Medulla oblongata (tissue), 1 donor: Measurements from ENCODE around the gene YEATS2.
A peak's percentile ranks its signal among the peaks of the same experiment; 100 is the strongest.

Experiments used
- DNase-seq: peaks from one replicate; pipeline ENCODE4 v3.0.0-alpha.2; 2015; ENCODE audit errors: extremely low spot score

YEATS2 gene

DNA sequence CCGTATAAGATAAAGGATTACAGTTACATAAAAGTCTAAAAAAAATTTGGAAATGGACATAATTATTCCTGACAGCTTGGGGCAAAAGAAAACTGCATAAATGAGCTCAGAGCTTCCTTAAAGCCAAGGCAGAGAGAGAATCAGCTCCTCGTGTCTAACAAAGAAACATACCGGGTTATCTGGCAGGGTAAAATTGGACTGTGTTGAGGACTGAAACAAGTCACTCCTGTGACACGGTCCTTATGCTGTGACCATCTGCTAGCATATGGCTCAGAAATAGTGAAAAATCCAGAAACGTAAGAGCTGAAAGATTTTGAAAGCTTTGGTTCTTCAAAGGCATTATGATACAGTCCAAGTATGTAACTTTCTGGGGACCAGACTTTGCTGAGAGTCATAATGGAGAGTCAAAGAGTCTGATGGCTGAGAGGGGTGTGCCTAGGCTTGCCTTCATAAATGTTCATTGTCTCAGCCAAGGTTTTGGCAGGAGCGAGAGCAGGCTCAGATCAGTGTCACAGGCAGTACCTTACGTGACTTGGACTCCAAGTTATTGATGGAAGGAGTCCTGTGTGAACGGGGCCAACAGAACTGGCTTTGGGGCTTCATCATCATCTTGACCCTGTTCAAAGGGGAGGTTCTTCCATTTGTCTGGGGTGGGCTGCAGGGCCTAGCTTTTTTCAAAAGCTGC is 115.3 kb downstream of the YEATS2 start:
- peak; percentile 84 for DNase-seq

DNA sequence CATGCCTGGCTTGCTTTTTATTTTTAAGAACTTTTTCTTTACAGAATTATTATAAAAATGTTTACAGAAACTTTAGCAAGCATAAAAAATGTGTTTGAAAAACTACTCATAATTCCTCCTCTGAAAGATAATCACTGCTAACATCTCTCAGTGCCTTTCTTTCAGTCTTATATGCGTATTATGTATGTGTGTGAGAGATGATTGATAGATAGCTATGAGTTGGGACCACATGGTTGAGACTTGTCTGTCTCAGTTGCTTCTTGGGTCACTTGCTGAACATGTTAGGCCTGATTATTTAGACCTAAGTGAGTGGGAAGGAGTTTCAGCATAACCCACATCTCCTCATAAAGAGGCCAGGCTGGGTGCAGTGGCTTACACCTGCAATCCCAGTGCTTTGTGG is 116.6 kb downstream of the YEATS2 start:
- no peak for DNase-seq

DNA sequence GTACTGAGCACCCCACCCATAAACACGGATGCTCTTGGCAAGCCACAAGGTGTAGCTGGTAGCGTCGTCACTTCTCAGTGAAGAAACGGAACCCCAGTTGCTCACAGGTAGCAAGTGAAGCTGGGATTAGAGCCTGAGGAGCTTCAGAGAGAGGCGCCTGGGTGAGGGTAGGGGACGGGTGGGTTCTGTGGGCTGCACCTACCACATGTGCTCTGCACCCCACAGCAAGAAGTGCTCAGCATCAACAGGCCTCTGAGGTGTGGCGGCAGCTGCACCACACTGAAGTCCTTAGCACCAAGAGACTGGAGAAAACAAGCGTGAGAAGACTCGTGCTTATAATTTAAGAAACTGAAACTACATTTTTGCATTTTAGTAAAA is 118.0 kb downstream of the YEATS2 start:
- DNase-seq: no peak

DNA sequence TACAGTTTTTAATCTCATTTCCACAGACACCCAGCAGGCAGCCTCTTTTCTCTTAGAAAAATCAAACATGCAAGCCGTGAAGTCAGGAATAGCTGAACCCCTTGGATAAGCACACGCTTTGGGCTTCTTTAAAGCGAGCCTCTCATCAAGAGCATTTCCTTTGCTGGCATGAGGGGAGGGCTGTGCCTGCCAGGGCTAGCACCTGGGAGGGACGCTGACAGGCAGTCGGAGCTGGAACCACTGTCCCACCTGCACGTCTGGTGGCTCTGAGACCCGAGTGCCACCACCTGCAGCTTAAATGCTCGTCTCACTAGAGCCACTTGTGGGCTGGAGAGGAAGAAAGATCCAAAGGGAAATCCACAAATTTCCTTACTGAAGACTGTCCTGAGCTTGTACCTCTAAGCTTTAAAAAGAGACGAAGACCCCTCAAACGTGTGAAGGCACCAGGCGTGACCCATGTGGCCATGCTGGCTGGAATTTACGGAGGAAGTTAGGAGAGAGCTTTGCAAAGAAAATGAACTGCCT is 118.4 kb downstream of the YEATS2 start:
- DNase-seq: no peak

DNA sequence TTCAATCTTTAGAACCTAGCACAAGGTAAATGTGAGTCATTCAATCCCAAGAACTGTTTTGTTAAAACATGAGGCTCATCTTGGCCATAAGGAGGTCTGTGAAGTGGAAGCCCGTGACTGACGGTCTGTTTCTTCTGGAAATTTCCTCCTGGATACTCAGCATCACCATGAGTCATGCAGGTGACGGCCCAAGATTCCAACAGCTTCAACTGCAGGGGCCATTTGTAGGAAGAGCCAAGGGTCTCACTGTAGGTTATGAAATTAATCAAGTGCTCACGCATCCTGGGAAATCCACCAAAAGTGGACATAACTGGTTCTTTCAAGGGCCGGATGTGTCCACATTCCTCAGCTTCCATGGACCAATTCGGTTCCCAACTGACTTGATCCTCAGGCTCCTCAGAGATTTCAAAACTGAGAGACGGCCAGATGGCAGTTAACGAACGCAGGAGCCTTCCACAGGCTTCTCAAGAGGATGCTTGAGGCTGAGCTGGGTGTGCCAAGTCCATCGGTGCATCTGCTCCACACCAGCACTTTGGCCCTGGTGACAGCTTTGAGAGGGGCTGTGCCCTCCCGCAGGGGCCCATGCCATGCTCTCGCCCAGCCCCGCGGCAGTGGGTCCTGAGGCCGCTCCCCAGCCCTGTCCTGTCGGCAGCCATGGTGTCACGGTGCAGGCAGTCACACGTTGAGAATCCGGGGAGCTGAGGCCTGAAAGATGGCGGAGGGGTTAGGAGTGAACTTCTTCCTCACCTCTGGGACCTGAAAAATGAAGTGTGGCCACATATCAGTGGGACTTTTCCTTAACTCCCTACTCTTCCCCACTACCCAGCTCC is 119.3 kb downstream of the YEATS2 start:
- no peak for DNase-seq

DNA sequence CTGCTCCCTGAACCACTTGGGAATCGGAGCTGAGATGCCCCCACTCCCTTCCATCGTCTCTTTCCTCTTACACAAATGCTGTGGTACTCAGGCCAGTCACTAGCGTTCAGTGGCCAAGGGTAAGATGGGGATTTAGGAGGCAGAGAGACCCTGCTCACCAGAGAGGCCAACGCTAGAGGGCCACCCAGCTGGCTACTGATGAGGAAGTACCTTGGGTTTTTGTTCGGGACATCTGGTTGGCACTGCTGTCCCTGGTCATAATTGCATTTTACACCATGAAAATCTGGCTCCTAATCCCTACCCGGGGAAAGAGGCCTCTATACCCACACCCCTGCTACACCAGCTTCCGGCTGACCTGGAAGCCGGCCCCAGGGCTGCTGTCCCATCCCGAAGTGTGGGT is 120.0 kb downstream of the YEATS2 start:
- DNase-seq: no peak

DNA sequence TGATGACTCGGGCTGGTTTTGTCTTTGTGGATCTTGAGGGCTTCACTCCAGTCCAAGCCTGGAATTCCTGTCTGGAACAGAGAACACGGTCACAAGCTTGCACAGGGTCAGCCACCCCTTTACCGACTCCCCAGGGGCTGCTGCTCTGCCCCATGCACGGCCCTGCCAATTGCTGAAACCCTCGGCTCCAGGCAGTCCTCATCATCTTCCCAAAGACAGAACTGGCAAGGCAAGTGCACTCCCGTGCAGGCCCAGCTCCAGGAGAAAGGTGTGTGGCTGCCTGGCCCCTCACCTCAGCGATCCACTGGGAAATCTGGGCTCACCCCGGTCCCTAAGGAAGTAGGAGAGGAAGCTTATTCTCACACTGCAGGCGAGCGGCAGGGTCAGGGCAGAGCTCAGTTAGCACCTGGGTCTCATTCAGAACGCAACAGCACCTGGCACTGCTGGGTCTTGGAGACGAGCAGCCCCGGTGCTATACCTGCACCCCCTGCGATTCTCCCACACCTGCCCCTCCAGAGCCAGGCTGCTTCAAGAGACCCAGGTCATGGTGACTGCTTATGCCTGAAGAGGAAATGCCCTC is 120.5 kb downstream of the YEATS2 start:
- DNase-seq: no peak

DNA sequence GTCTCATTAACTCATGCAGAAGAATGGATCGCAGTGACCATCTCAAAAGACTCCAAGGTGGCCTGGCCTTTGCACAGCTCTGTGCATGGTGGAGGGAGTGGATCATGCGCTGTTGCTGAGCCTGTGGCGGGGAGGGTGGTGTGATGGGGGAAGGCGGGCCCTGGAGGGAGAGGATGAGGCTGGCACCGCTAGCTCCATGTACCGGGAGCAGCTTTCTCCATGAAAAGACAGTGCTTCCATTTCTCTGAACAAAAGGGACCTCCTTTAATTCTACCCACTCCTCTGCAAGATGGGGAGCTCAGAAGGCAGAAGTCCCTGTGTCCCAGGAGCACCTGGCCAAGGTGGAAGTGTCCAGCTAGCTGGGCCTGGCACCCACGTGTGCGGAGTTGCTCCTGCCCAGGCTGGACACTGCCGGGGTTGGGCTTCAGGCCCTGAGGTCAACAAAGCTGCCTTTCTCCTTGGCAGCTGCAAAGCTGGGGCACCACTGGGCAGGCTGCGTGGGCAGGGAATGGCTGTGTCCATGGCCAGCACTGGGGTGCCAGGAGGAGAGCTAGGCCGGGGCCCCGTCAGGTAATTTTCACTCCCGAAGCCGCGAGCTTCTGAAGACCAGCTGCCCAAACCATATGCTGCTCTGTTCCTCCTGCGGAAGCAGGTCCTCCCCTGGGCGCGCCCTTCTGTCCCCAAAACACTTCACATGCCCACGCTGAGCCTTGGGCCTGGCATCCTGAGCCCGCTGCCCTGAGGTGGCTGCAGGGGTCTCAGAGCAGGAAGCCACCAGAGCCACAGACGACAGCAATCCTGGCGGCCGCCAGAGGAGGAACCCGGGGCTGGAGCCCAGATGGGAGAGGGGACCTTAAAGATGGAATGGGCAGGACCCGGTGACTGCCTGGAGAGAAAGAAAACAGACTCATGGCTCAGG is 121.4 kb downstream of the YEATS2 start:
- DNase-seq: peak; percentile 95

DNA sequence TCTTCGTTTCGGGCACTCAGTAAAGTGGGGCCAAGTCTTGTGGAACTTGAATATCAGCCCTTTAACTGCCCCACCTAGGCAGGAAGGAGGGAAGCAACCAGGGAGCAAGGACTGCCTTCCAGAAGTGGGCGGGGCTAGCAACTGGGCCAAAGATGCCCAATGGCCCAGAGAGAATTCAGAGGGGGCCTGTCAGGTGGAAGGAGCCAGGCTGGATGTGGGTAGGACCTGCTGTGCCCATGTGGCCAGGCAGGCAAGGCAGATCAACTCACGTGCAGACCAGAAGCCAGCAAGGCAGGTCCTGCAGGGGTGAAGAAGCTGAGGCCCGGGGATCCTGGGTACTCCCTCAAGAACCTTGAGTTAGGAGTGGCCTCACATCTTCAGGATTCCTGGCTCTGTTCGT is 122.2 kb downstream of the YEATS2 start:
- DNase-seq: no peak

DNA sequence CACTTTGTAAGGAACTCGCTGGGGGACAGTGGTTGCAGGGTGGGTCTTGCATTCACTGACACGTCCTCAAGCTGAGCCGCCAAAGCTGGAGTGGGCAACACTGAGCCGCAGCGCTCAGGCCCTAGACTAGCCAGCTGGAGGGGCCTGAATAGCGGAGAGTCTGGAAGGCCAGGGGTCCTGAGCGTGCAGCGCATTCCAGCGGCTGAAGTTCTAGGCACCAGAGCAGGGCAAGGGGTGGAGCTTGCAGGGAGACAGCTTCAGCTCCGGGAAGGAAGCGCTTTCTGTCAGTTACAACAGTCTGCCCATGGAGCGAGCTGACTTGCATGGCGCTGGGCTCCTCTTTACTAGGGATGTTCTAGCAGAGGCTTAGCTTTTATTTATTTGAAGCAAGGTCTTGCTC is 125.0 kb downstream of the YEATS2 start:
- DNase-seq: peak; percentile 68

DNA sequence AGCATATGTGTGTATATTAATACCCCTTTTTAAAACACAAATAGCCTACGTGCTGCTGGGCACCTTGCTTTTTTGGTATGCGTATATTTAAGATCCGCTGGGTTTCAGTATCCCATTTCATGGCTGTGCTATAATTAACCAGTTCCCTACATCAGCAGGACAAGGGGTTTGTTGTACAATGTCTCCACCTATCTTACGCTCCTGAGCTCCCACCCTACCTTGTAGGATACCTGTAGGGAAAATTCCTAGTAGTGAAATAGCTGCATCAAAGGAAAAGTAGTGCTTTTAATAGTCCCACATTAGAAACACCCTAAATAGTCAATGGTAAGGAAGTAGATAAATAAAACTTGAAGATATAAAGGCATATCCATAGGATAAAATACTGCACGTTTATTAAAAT is 126.4 kb downstream of the YEATS2 start:
- peak; percentile 52 for DNase-seq

DNA sequence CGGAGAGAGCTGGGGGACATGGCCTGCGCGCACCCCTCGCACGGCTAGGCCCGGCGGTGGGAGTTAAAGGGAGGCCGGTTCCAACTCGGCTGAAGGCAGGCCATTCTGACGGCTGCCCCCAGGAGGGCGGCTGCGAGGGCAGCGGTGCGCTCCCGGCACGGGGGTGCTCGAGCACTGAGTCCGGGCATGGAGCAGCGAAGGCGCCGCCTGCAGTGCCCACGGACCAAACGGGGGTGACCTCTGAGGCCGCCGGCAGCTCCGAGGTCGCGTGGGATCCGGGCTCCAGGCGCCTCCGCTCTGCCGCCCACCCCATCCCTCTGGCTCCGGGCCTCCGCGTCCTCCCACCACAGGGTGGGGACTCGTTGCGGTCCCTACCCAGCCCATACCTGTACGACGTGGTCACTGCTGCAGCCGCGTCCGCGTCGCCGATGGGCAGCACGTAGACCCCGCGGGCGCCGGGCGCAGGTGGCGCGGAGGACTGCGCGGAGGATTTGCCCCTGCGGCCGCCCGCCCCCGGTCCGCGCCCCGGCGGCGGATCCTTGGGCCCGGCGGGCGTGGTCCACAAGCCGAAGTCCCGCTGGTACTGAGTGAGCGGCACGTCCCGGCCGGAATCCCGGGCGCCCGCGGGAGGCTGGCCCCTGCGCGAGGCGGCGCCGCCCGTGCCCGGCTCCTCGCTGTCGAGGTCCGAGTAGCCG is 127.3 kb downstream of the YEATS2 start:
- DNase-seq: no peak

DNA sequence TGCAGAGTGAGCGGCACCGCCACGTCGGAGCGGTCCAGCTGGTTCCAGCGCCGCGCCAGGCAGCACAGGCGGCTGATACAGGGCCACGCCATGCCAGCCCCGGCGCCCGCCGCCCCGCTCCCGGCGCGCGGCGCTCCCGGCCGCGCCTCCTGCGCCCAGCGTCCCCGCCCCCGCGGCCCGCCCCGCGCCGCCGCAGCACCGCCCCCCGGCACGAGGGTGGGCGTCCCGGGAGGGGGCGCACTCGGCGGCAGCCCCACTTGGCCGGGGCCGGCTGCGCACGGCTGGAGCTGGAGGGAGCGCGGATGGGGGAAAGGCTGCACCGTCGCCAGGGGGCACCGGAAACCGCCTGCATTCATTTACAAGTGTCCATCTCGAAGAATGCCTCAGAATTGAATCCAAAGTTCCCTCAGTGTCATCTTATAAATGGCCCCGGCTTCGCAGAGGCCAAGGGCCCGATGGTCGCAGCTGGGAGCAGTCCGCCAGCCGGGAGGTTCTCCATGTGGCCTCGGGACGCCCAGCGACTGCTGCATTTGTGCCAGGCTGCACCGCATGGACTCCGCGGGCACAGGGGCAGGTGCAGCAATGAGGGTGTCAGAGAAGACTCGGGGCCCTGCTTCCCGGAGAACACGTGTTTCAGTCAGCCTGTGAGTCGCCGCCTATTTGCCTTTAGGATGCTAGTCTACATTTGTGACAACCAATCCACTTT is 128.0 kb downstream of the YEATS2 start, which contains the start of gene MAP6D1:
MAP6D1 (minus strand) TSS at position 122 of the 706 bp plus-strand sequence; CDS start at position 92, 30 bp downstream.
- peak; percentile 78 for DNase-seq

DNA sequence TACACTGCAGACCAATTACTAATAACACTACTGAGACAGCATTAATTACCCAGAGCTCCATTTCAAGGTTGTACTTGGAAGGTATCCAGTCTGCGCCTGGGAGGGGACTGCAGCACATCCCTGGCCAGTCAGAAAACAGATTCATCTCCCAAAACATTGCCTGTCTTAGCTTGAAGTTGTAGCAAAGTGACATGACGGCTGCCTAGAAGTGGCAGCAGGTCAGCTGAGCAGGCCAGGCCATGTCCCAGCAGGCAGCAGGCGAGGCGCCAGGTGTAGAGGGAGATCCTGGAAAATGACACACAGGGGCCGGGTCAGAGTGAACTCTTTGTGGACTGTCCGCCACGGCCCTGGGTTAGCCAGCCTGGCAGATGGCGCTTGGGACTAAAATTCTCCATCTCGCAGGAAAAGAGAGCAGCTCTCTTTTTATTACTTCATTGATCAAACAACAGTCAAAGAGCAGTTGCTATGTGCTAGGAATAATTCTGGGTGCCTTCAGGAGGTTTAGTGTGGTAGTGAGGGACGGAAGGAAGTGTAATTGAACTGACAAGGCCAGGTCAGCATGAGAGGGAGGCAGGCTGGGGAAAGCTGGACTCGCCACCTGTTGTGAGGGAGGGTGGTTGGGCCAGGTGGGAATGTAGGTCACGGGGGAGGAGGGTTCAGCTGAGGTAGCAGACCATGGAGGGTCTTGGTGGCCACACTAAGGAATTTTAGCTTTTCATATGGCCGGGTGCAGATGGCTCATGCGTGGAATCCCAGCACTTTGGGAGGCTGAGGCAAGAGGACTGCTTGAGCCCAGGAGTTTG is 129.1 kb downstream of the YEATS2 start:
- DNase-seq: no peak

DNA sequence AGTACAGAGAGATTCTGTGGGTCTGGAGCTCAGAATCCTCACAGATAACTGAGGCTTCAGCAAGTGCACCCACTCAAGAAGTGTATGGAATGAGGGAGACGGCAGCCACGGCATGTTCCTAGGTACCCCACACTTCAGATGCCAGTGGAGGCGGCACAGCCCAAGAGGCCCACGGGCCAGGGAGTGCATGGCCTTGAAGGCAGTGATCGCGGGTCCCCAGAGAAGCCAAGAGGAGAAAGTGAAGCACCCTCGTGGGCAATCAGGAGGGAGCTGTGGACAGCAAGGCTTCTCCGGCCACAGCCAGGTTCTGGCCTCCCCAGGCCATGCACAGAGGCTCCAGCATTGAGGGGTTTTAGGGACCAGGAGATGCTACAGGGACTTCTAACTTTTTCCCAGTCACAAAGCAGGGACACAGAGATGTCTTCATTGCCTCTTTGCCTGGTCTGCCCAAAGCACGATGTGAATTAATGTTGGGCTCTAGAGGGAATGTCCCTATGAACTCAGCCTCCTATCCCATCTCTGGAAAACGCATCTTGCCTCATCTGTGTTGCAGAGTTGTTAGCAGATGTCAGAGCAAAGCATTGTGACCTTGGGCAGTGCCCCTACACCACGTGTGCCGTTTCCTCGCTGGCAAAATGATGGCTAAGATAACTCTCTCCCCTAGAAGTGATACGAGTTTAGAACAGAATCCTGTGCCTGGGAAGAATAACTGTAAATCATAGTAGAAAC is 130.4 kb downstream of the YEATS2 start:
- DNase-seq: no peak

DNA sequence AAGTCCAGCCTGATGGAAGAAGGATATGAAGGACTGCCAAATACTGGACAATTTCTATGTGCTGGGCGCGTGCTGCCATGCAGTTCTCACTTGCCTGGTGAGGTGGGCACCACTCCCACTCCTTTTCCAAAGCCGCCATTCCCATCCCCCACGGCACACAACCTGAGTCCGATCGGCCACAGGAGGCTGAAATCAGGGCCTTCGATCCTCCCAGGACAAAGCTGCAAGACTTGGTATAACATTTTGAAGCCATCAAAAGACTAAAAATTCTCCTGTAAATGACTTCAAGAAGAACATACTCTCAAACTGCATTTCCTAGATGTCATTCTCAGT is 130.9 kb downstream of the YEATS2 start:
- no peak for DNase-seq

DNA sequence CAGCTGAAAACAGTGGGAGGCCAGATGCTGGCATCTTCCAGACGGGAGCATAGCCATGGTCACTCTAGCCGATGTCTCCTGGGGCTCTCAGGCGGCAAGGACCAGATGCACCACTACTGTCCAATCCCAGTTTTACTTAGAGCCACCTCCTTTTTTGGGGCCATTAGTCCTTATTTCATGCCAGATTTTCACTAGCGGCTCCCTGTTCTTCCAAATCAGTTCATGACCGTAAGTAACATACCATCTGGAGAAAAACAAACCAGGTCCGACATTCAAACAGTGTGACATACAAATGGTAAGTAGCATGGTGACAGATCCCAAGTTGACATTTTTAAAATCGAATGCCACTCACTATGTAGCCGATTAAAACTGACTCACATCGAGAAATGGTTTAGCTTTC is 131.9 kb downstream of the YEATS2 start:
- no peak for DNase-seq

DNA sequence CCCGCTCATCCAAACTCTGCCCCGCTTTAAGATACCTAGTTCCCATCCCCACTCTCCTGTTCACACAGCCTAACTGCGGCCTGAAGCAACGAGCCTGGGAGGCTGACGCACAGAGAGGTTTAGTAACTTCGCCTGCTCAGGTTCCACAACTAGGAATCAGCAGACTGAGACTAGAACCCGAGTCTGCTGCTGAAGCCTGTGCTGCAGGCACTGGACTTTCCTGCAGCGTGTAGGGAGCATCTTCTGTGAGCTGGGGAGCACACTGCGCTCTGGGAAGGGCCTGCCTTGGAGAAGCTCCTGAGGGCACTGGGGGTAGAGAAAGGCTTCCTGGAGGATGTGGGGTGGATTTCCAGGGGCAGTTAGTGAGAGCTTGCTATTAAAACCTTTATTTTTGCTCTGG is 132.6 kb downstream of the YEATS2 start:
- no peak for DNase-seq

DNA sequence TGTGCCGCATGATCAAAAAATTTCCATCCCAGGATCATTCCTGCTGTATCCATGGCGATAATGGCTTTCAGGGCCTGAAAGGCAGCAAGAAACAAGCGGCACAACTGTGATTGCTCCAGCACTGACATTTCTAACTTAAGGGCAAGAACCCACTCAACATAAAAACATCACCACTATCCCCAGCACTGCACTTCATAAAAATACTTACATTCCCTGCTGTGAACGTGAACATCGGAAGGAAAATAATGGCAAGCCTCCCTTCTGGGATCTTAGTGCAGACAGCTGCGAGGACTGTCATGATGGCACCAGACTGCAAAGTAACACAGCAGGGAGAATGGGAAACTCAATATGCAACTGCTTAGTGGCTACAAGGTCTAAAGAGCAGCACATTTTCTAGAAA is 135.9 kb downstream of the YEATS2 start:
- no peak for DNase-seq
